Epithelial cell of esophagus (primary cell): Measurements from ENCODE around the gene FNDC10.

Experiments used
- DNase-seq: peaks from one replicate; pipeline ENCODE4 v3.0.0; 2010; ENCODE audit warnings: low read depth
- H3K4me3 ChIP-seq: 2 replicates; pipeline ENCODE4 v1.5.1; 2011; ENCODE audit warnings: mild to moderate bottlenecking, low read length, control low read depth
- TF ChIP-seq, protein P1 (sequence below): IDR thresholded peaks from 2 replicates; pipeline ENCODE4 v1.5.1; 2011; ENCODE audit warnings: low read depth, mild to moderate bottlenecking, low read length, control low read depth, inconsistent platforms; ENCODE audit not compliant: insufficient read depth; ENCODE audit errors: missing control alignments

Gene FNDC10

DNA sequence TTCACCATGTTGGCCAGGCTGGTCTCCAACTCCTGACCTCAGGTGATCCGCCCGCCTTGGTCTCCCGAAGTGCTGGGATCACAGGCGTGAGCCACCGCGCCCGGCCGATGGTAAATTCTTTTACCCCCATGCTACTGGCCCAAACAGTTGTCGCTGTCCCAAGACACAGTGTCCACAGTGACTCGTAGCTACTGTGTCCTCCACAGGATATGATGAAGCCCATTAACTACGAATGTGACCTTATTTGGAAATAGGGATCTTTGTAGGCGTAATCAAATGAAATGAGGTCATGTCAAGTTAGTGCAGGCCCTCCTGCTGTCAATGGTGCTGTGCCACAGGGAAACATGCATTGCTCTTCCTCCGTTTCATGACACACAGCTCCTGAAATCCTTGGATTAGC lies 8.5 kb downstream of the FNDC10 start:
- TF ChIP-seq, protein P1, sequence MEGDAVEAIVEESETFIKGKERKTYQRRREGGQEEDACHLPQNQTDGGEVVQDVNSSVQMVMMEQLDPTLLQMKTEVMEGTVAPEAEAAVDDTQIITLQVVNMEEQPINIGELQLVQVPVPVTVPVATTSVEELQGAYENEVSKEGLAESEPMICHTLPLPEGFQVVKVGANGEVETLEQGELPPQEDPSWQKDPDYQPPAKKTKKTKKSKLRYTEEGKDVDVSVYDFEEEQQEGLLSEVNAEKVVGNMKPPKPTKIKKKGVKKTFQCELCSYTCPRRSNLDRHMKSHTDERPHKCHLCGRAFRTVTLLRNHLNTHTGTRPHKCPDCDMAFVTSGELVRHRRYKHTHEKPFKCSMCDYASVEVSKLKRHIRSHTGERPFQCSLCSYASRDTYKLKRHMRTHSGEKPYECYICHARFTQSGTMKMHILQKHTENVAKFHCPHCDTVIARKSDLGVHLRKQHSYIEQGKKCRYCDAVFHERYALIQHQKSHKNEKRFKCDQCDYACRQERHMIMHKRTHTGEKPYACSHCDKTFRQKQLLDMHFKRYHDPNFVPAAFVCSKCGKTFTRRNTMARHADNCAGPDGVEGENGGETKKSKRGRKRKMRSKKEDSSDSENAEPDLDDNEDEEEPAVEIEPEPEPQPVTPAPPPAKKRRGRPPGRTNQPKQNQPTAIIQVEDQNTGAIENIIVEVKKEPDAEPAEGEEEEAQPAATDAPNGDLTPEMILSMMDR: no peak
- H3K4me3 ChIP-seq: no peak overlapping the region
- peak; percentile 33 for DNase-seq

DNA sequence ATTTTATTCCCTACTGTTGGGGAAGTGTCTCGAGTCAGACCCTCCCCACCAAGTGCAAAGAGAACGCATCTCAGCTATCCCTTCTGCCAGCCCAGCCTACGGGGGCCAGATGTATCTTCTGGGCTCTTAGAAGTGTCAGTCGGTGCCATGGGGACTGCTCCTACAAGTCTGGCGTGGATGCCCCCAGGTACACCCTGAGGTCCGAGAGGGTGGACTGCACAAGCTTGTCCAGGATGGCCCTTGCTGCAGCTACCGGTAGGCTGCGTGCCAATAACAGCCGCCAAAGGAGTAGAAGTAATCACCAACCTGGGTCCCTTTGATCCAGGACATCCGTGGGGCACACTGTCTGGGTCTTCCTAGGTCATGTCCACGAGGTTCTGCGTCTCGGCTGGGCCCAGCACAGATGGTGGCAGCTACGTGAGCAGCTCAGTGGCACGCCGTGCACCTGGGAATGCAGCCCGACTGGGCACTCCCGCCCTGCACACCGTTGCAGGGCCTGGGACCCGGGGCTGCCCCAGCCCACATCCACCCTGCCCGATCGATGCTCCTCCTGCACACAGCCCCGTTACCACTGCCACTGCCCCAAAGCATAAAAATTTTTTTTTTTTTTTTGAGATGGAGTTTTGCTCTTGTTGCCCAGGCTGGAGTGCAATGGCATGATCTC lies 16.5 kb downstream of the FNDC10 start:
- no peak overlapping the region for H3K4me3 ChIP-seq
- TF ChIP-seq, protein P1: no peak
- DNase-seq: no peak

DNA sequence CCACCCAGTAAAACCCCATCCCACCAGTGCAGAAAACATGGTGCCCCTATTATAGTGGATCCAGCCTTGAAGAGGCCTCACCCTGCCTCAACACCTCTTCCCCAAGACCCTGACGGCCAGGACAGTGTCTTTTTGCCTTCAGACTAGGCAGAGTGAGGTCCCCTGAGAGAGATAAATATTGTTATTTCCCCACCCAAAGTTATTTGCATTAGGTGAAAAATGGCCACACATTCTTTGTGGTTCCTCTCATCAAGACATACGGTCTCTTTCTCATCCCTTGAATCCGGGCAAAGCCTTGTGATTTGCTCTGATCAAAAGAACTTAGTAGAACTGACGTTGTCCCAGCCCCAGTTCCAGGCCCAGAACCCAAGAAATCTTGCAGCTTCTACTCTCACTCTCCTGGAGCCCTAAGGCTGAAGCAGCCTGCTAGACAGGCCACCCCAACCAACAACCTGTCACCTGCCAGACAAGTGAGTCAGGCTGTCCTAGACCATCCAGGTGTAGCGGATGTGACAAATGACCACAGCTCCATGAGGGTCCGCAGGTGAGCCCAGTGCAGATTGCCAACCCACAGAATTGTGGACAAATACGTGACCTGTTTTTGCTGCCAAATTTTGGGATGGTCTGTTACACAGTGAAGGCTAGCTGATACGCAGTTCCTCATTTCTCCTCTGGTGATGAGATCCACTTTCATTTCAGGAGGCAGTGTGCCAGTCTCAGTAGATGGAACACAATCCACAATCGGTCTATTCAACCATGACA lies 17.2 kb downstream of the FNDC10 start:
- no peak for DNase-seq
- TF ChIP-seq, protein P1: no peak
- H3K4me3 ChIP-seq: no peak overlapping the region

DNA sequence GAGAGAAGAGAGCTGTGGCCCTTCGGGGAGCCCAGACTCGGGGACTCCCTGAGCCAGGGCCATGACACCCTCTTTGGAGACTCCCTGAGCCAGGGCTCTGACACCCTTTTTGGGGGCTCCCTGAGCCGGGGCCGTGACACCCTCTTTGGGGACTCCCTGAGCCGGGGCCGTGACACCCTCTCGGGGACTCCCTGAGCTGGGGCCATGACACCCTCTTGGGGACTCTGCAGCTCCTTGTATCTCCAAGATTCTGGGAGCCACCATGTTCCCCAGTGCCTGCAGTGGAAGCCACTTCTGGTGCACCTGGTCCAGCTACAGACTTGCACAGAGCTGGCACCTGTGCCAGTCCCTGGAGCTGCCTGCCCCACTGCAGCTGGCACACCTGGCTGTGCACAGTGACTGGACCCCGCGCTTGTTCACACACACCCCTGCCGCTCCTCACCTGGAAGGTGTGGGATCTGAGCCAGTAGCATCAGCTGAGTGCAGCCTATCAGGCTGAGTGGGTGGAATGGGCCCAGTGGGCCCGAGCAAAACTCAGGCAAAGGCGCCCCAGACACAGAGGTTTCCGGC lies 21.5 kb downstream of the FNDC10 start:
- TF ChIP-seq, protein P1: no peak
- DNase-seq: no peak
- H3K4me3 ChIP-seq: no peak overlapping the region

DNA sequence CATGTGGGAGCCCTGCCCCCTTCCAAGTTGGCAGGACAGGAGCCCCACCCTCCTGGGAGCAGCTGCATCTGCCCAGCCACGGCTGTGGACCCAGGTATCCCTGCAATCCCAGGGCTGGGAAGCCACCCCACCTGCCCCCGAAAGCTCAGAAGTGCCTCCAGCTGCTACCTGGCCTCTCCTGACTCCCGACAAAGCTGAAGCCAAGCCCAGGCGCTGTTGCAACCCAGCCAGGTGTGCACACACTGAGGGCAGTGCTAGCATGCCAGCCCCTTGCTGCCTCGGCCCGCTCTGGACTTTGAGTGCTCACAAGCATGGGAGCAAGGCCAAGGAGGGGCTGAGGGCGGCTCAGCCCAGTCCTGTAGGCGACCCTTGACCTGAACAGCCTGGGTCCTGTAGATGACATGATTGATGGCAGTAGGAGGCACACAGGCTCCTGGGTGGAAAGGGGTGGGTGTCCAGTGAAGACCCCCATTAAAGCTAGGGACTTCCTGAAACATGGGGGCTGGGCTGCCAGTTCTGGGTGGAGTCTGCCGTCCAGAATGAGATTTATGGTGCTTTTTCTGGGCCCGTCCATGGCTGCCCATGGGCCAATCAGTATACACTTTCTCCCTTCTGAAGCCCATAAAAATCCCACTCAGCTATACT lies 22.4 kb downstream of the FNDC10 start:
- DNase-seq: no peak
- no peak overlapping the region for H3K4me3 ChIP-seq

DNA sequence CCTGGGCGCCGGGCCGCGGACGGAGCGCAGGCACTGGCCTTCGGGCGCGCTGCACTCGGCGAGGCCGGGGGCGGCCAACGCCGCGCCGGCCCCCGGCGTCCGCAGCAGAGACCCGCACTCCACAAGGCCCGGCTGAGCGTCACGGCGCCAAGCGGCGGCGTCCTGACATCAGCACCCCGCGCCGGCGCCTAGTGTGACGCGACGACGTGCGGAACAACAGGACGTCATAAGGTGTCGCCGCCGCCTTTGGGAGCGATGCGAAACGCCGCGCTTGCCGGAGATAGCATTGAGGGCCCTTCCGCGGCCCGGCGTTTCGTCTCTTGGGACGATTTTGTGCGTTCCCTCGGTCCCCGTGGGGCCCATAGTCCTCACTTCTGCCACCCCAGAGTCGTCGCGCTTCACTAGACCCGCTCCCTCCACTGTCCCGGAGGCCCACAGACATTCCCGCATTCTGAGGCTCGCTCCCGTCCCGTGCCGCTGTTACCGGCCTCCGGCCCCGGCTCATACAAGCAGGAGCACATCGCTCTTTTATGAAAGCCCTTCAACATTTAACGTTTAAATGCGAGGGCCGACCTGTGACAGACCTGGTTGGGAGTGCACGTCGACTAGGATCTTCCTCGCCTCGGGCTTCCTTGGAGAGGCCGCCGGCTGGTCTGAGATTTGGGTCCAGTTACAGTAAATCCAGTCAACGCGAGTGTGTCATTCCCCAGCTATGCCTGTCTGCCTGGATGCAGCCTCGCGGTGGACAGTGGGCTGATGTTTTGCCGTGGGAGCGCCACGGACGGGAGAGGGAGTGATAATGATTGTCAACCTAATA lies 25.0 kb downstream of the FNDC10 start, which contains the start of gene SSU72:
Gene SSU72, minus strand, starts transcription at position 143 of the 817 bp plus-strand sequence. CDS start 306 bp downstream, outside the sequence.
- DNase-seq: peak; percentile 94
- TF ChIP-seq, protein P1: no peak
- H3K4me3 ChIP-seq: peak within 1 kb of the TSS; percentile 96

More for the DNA sequence above, 22.4 kb downstream of the FNDC10 start:
- TF ChIP-seq, protein P1: no peak
